Fibroblast of peridontal ligament (primary cell): Measurements from ENCODE around the gene NFKBIL1.
"Not testable (repeated sequence)": the region's sequence is repeated elsewhere in the genome, so short reads cannot be mapped to it uniquely, and the experiment has no call there.

ENCODE experiments used
- DNase-seq: peaks from one replicate; pipeline ENCODE4 v3.0.0-alpha.2; 2010; ENCODE audit errors: extremely low read depth

Gene NFKBIL1

GRCh38 chr6:31580807-31581433 lies 33.5 kb downstream of the NFKBIL1 start:
- DNase-seq = peak; percentile 63

DNA sequence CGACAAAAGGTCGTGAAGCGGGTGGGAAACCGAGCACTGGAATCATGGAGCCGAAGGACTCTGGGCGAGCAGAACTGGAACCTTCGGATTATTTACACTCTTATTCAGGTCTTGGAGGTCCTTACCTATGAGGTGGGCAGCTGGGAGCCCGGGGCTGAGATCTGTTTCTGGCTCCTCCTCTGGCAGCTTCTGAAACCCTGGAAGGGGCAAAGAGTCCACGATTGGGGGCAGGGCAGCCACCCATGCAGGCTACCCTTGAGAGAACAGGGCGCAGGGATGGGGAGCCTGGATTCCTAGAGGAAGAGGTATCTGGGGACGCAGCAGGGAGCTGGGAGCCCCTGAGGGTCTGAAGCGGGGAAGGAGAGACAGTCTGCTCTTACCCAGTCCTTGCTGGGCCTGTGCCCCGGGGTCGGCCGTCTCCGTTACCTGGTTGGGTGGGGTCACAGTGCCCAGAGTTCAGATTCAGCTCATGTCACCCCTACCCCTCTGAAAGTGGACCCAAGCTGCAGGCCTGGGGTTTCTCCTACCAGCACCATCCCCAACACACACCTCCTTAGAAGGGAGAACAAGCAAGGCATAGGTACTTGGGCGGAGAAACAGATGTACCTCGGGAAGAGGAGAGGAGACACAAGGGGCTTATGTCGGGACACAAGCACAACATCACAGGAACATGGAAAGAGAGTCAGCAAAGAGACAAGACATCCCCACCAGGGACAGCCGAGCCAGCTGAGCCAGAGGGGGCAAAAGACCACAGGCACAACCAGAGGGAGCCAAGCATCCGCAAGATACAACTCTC lies 34.2 kb downstream of the NFKBIL1 start:
- DNase-seq = peak; percentile 6

DNA sequence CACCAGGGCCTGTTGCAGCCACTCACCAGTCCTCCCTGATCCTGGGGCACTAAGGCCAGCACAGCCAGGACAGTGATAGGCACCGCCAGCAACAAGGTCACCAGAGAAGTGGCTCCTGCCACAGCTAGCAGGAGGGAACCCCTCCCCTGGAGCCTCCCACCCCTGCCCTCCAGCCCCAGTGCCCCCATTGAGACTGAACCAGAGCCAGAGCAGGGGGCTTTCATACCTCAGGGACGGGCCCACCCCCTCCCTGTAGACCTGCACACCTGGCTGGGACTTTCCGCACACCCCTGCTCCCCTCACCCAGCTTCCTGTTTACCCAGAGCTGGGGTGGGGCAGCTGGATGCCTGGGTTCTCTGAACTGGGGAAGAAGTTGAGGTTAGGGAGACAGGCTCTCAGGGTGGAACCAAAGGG lies 34.8 kb downstream of the NFKBIL1 start, which contains the start of gene LTB:
Gene LTB (minus strand): TSS at position 195 of the 414 bp plus-strand sequence. CDS start 7 bp downstream, at position 188.
- no peak for DNase-seq

DNA sequence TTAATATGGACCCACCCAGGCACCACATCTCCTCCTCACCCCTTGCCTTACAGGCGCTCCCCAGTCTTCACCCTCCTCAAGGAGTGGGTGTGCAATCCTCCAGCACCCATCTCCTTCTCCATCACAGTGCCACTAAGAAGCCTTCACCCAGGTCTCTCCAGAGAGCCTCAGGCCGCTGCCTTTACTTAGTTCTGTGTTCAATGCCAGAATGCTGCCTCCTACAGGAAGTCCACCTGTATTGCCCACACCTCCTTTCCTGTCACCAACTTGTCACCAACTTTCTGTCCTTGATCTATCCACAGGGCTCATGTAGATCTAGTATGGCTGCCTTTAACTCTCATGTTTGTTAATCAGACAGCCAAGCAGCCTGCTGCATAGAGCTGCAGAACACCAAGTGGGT lies 38.1 kb downstream of the NFKBIL1 start:
- DNase-seq = no peak

DNA sequence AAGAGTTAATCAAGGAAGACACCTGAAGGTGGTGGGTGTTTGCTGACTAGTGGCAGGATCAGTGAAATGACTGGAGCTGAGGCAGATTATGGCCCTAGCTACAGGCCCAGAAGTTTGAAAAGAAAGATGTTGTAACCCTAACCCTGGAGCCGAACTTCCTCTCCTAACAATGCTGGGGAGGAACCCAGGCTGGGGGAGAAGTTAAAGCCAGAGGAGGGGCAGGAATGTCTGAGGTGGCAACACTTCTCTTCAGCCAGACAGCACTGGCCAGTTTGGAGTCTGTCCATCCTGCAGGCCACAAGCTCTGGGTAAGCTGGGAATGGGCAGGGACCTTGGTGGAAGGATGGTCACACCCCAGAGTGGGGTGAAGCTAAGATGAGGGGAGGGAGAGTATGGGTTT lies 38.6 kb downstream of the NFKBIL1 start, which contains the start of gene LST1:
Gene LST1 (plus strand): TSS at position 270 of the 400 bp plus-strand sequence. CDS start 1,023 bp downstream, outside the sequence.
- no peak for DNase-seq

DNA sequence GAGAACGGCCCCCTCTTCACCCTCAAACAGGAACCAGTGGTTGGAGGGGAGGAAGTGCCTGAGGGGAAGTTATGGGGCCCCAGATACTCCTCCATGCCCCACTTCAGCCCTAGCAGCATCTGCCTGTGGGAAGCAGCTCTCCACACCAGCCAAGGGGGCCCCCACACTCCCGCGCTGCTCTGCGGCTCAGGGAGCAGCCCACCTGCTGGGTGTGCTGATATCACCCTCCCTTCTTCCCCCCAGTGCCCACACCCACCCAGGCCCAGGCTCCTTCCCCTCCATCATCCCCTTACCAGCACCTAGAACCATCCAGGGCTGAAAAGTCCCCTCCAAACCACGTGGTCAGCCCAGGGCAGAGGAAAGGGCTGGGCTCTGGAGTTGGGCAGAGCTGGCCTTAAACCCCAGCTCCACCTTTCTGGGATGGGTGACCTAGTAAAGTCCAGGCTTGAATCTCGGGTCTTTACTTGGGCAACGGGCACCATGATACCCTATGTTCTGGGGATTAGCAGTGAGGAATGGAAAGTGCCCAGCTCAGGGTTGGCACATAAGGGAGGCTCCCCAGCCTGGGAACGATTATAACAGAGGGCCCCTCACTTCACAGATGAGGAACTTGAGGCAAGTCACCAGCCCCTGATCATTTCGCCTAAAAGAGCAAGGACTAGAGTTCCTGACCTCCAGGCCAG lies 39.3 kb downstream of the NFKBIL1 start:
- DNase-seq = no peak

GRCh38 chr6:31587791-31588777 lies 40.7 kb downstream of the NFKBIL1 start:
- DNase-seq = peak; percentile 11

GRCh38 chr6:31588871-31589650 lies 41.7 kb downstream of the NFKBIL1 start:
- DNase-seq = no peak

- not testable (repeated sequence) for DNase-seq
These were observed 43.3 kb downstream of the NFKBIL1 start for GRCh38 chr6:31590691-31591090.

GRCh38 chr6:31592396-31592771 lies 45.0 kb downstream of the NFKBIL1 start:
- no peak for DNase-seq

DNA sequence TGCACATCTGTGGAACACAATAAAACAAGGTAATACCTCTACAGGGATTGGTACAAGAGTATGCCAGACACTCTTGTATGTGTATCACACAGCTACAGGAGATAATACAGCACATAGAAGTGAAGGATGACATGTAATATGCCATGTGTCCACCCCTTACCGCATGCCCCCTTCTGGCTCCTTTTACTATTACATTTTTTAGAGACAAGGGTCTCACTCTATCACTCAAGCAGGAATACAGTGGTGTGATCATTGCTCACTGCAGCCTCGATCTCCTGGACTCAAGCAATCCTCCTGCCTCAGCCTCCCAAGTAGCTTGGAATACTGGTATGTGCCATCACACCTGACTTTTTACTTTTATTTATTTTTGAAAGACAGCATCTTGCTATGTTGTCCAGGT lies 49.6 kb downstream of the NFKBIL1 start:
- peak; percentile 38 for DNase-seq

GRCh38 chr6:31607317-31607716 lies 59.9 kb downstream of the NFKBIL1 start:
- no peak for DNase-seq
